ENCODE results near the gene TPP1. TPM values are rescaled to one million over a fixed set of nuclear protein-coding genes. Genes with fewer than 3 reads are reported as not detected.

TPP1 gene
- total and polyA plus RNA-seq, 4 donors: 52.8 to 108 (median 86.5) TPM

GRCh38 chr11:6606471-6607189 lies 12.6 kb downstream of the TPP1 start:
- peak in 1 of 2 donors; percentile 11 for TF ChIP-seq HNF4A (conservative IDR thresholded peaks at IDR 0.05)
- no peak for TF ChIP-seq EGR1 (IDR thresholded peaks at IDR 0.05; ENCODE audit: low read depth in 2 of 2)
- TF ChIP-seq YY1 (IDR thresholded peaks at IDR 0.05): no peak
- no peak for TF ChIP-seq MAX (IDR thresholded peaks at IDR 0.05)
- TF ChIP-seq TAF1 (conservative IDR thresholded peaks at IDR 0.05): no peak
- peak; percentile 57 for TF ChIP-seq NR2F2 (IDR thresholded peaks at IDR 0.05)
- peak in 1 of 2 donors; percentile 27 for TF ChIP-seq RAD21 (IDR thresholded peaks at IDR 0.05)
- peak; percentile 21 for TF ChIP-seq REST (IDR thresholded peaks at IDR 0.05)
- no peak for TF ChIP-seq CTCF (IDR thresholded peaks at IDR 0.05; ENCODE audit: low read depth, low read length, missing input control)
- peak; percentile 21 for TF ChIP-seq ATF3 (IDR thresholded peaks at IDR 0.05)
- TF ChIP-seq GABPA (IDR thresholded peaks at IDR 0.05 in 1 of 2, conservative IDR thresholded peaks at IDR 0.05 in 1 of 2): peak; percentile 66 to 81
- TF ChIP-seq SP1 (IDR thresholded peaks at IDR 0.05): peak; percentile 70
- TF ChIP-seq FOXA1 (IDR thresholded peaks at IDR 0.05): no peak
- no peak for TF ChIP-seq ZBTB33 (IDR thresholded peaks at IDR 0.05)
- TF ChIP-seq HNF4G (IDR thresholded peaks at IDR 0.05): no peak
- no peak for TF ChIP-seq FOXA2 (IDR thresholded peaks at IDR 0.05)
- peak; percentile 87 to 92 for TF ChIP-seq JUND (IDR thresholded peaks at IDR 0.05)
- TF ChIP-seq RXRA (IDR thresholded peaks at IDR 0.05): peak in 1 of 2 donors; percentile 10
- Histone ChIP-seq H3K27ac (ENCODE audit: low read depth in 1 of 2, low read length in 2 of 2) (peak overlapping the region; percentile 77 to 86), H3K27me3 (ENCODE audit: control insufficient read depth in 4 of 4, insufficient read depth in 4 of 4, low read length in 3 of 4) (no peaks in the 10 kb centered on the region), H3K9me3 (ENCODE audit: control insufficient read depth in 4 of 4, low read length in 3 of 4) (no peaks in the 10 kb centered on the region), H3K36me3 (ENCODE audit: control insufficient read depth in 4 of 4, insufficient read depth in 3 of 4, low read depth in 1 of 4, low read length in 3 of 4) (peaks cover 7 to 30% (median 27%) of the 10 kb centered on the region in 4 donors), H3K4me1 (ENCODE audit: control insufficient read depth in 4 of 4, insufficient read depth in 4 of 4, low read length in 3 of 4) (peaks cover 7 to 58% (median 43%) of the 10 kb centered on the region in 4 donors), H3K9ac (ENCODE audit: low read depth in 1 of 2, low read length in 2 of 2) (peak overlapping the region in 1 of 2 donors; percentile 5), H3K4me3 (ENCODE audit: low read depth in 1 of 3, low read length in 3 of 3) (no peak overlapping the region)
- peak; percentile 80 for DNase-seq (ENCODE audit: low spot score)
- WGBS: 30% methylated on average over 11 of the region's 11 CpGs

All from liver (tissue), 9 donors.